Choroid plexus epithelial cell (primary cell): Measurements from ENCODE around the gene TAF6.

ENCODE experiments used
- DNase-seq: peaks from one replicate; pipeline ENCODE4 v3.0.0-alpha.2; 2010; ENCODE audit warnings: low read depth
- H3K4me3 ChIP-seq: 2 replicates; pipeline ENCODE4 v1.5.1; 2011; ENCODE audit warnings: low read depth, mild to moderate bottlenecking, control low read depth, low read length, moderate library complexity
- TF ChIP-seq, protein P1 (sequence below): conservative IDR thresholded peaks from 2 replicates; pipeline ENCODE4 v1.5.1; 2011; ENCODE audit warnings: low read depth, mild to moderate bottlenecking, control low read depth, inconsistent platforms, low read length, moderate library complexity

The TAF6 gene

DNA sequence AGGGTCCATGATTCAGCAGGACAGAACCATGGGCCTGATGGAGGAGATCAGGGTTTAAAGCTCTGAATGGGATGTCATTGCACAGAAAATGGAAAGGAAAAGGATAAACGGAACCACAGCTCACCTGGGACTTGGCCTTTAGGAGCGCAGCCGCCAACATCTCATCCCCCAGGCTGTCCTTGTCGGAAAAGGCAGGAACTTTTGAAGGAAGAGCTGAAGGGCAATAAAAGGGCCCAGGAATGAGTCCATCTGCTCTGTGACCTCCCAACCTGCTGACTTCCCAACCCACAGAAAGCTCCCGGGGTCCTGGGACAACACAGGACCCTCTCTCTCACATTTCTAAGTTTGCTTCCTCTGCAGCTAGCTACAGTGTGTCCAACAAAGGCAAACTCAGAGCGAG, 43.7 kb downstream of the TAF6 start:
- TF ChIP-seq, protein P1, sequence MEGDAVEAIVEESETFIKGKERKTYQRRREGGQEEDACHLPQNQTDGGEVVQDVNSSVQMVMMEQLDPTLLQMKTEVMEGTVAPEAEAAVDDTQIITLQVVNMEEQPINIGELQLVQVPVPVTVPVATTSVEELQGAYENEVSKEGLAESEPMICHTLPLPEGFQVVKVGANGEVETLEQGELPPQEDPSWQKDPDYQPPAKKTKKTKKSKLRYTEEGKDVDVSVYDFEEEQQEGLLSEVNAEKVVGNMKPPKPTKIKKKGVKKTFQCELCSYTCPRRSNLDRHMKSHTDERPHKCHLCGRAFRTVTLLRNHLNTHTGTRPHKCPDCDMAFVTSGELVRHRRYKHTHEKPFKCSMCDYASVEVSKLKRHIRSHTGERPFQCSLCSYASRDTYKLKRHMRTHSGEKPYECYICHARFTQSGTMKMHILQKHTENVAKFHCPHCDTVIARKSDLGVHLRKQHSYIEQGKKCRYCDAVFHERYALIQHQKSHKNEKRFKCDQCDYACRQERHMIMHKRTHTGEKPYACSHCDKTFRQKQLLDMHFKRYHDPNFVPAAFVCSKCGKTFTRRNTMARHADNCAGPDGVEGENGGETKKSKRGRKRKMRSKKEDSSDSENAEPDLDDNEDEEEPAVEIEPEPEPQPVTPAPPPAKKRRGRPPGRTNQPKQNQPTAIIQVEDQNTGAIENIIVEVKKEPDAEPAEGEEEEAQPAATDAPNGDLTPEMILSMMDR = no peak
- no peak overlapping the region for H3K4me3 ChIP-seq
- DNase-seq = no peak

DNA sequence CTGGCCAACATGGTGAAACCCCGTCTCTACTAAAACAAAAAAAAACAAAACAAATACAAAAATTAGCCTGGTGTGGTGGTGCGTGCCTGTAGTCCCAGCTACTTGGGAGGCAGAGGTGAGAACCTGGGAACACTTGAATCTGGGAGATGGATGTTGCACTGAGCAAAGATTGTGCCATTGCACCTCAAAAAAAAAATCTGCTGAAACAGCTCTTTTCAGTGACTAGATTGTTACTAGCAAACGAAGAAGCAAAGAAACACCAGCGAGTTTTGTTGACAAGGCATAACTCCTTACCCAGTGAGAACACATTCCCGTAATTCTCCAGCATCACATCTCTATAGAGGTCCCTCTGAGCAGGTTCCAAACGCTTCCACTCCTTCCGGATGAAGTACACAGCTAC, 44.3 kb downstream of the TAF6 start:
- DNase-seq = no peak
- no peak overlapping the region for H3K4me3 ChIP-seq
- TF ChIP-seq, protein P1 = no peak

DNA sequence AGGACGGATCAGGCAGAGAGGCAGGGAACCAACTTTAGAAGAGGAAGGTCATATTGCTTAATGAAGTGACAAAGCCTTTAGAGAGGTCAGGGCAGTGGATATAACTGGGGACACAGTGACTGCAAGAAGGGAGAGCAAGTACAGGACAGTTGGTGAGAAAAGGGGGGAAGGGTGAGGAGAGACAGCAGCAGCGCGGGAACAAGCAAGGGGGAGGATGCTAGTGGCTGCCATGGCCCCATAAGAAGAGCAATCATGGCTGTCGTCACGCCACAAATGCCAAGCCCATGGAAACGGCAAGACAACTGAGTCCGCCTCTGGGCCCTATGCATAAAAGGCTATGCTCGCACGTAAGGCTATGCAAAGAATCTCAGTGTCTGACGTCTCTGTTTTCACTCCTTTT, 46.7 kb downstream of the TAF6 start:
- DNase-seq = no peak
- no peak overlapping the region for H3K4me3 ChIP-seq
- TF ChIP-seq, protein P1 = no peak

DNA sequence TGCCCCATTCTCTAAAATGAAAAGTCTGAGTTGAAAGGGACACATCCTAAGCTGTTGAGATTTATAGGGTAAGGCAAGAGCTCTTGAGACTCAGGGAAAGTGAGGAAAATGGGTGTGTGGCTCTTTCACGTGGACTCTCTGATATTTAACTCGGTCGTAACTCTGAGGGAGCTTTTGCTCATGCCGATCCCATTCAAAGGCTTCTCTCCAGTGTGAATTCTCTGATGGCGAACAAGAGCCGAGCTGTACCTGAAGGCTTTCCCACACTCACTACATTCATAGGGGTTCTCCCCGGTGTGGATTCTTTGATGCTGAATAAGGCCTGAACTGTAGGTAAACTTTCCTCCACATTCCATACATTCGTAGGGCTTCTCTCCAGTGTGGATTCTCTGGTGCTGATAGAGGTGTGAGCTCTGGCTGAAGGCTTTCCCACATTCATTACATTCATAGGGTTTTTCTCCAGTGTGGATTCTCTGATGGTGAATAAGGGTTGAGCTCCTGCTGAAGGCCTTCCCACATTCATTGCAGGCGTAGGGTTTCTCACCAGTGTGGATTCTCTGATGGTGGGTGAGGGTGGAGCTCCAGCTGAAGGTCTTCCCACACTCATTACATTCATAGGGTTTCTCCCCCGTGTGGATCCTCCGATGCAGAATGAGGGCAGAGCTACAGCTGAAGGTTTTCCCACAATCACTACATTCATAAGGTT, 48.0 kb downstream of the TAF6 start:
- no peak for DNase-seq
- no peak overlapping the region for H3K4me3 ChIP-seq

DNA sequence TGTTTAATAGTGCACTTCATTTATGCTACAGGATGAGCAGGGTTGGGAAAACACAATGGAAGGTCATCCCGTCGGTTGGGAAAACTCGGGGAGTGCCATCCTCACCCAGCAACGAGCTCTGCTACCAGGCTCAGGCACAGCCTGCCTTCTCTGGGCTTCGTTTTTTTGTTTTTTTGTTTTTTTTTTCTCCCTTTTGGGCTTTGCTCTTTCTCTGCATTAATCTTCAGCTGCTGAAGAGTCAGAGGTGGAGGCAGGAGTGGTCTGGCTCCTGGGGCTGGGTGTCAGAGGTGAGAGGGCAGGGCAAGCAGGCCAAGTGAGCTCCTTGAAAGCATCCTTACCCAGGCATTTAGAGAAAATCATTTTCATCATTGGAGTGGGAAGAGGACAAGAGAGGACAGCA, 49.2 kb downstream of the TAF6 start:
- TF ChIP-seq, protein P1 = no peak
- no peak for DNase-seq
- H3K4me3 ChIP-seq = no peak overlapping the region

More for the DNA sequence above, 48.0 kb downstream of the TAF6 start:
- TF ChIP-seq, protein P1 = no peak

- DNase-seq = no peak
- no peak overlapping the region for H3K4me3 ChIP-seq
- TF ChIP-seq, protein P1 = no peak
Measured at GRCh38 chr7:100066953-100067352, 52.2 kb downstream of the TAF6 start.
